GM23338 (cell line): ENCODE data around the gene DRC3. TPM values are rescaled to one million over a fixed set of nuclear protein-coding genes. Genes with fewer than 3 reads are reported as not detected.

Source experiments
- ATAC-seq: fragments of 200-7000 bp; cut with Tn5 transposase; 3 replicates; pipeline ENCODE4 v1.9.1; 2020
- DNase-seq: peaks from one replicate; pipeline ENCODE4 v3.0.0-alpha.2; 2015; ENCODE audit warnings: low spot score
- H2AFZ ChIP-seq: fragments of 200-600 bp; sonication (generic); 2 replicates; pipeline ENCODE4 v1.8.0; 2016; ENCODE audit warnings: antibody characterized with exemption, mild to moderate bottlenecking, moderate library complexity
- H3F3A ChIP-seq: fragments of 200-600 bp; sonication (generic); replicated peaks from 2 replicates; pipeline ENCODE4 v1.8.0; 2017; ENCODE audit warnings: antibody characterized with exemption, mixed run types, low read depth
- H3K27ac ChIP-seq: fragments of 200-600 bp; sonication (generic); 2 replicates; pipeline ENCODE4 v1.6.1; 2016; ENCODE audit warnings: low read depth
- H3K27me3 ChIP-seq: fragments of 200-600 bp; sonication (generic); 2 replicates; pipeline ENCODE4 v1.8.0; 2016; ENCODE audit warnings: mild to moderate bottlenecking, mixed run types, moderate library complexity; ENCODE audit not compliant: insufficient read depth
- H3K36me3 ChIP-seq: fragments of 200-600 bp; sonication (generic); 2 replicates; pipeline ENCODE4 v1.8.0; 2016; ENCODE audit warnings: mild to moderate bottlenecking; ENCODE audit not compliant: insufficient read depth
- H3K4me1 ChIP-seq: fragments of 200-600 bp; sonication (generic); 2 replicates; pipeline ENCODE4 v1.8.0; 2016; ENCODE audit warnings: mild to moderate bottlenecking, moderate library complexity; ENCODE audit not compliant: insufficient read depth
- H3K4me2 ChIP-seq: fragments of 200-600 bp; sonication (generic); 2 replicates; pipeline ENCODE4 v1.7.1; 2017; ENCODE audit warnings: mixed run types
- H3K4me3 ChIP-seq: fragments of 200-600 bp; sonication (generic); 2 replicates; pipeline ENCODE4 v1.6.1; 2016; ENCODE audit warnings: mixed run types
- H3K79me2 ChIP-seq: fragments of 200-600 bp; sonication (generic); replicated peaks from 2 replicates; pipeline ENCODE4 v1.8.0; 2017; ENCODE audit warnings: mild to moderate bottlenecking; ENCODE audit not compliant: insufficient read depth
- H3K9me2 ChIP-seq: fragments of 200-600 bp; sonication (generic); 2 replicates; pipeline ENCODE4 v1.8.0; 2017; ENCODE audit not compliant: insufficient read depth
- H4K20me1 ChIP-seq: fragments of 200-600 bp; sonication (generic); replicated peaks from 2 replicates; pipeline ENCODE4 v1.8.0; 2017; ENCODE audit warnings: mild to moderate bottlenecking; ENCODE audit not compliant: insufficient read depth
- H3K27ac Mint-ChIP-seq: 2 replicates; pipeline ENCODE4 v1.8.0; 2020; ENCODE audit warnings: inconsistent platforms, mild to moderate bottlenecking, moderate library complexity, mixed read lengths
- H3K27me3 Mint-ChIP-seq: 3 replicates; pipeline ENCODE4 v1.8.0; 2022; ENCODE audit warnings: low read depth, mild to moderate bottlenecking, moderate library complexity, mixed read lengths, inconsistent platforms; ENCODE audit not compliant: insufficient read depth, poor library complexity
- H3K36me3 Mint-ChIP-seq: 3 replicates; pipeline ENCODE4 v1.8.0; 2021; ENCODE audit warnings: low read depth, mild to moderate bottlenecking, inconsistent platforms, moderate library complexity, mixed read lengths
- H3K4me1 Mint-ChIP-seq: 3 replicates; pipeline ENCODE4 v1.8.0; 2020; ENCODE audit warnings: mild to moderate bottlenecking, inconsistent platforms, mixed read lengths
- H3K4me3 Mint-ChIP-seq: 3 replicates; pipeline ENCODE4 v1.8.0; 2021; ENCODE audit warnings: moderate library complexity, mild to moderate bottlenecking, inconsistent platforms, mixed read lengths
- H3K9me3 Mint-ChIP-seq: 3 replicates; pipeline ENCODE4 v1.8.0; 2020; ENCODE audit warnings: moderate library complexity, mild to moderate bottlenecking, inconsistent platforms, mixed read lengths
- EZH2phosphoT487 ChIP-seq: fragments of 200-600 bp; sonication (generic); IDR thresholded peaks from one replicate; pipeline ENCODE4 v1.8.1; 2018; ENCODE audit warnings: antibody characterized with exemption; ENCODE audit not compliant: unreplicated experiment
- JUNB ChIP-seq: IDR thresholded peaks from one replicate; pipeline ENCODE4 v1.6.1; 2016; ENCODE audit warnings: antibody characterized with exemption; ENCODE audit not compliant: unreplicated experiment
- STAT1 ChIP-seq: IDR thresholded peaks from one replicate; pipeline ENCODE4 v1.6.1; 2016; ENCODE audit warnings: antibody characterized with exemption; ENCODE audit not compliant: unreplicated experiment
- ZNF331 ChIP-seq: fragments of 250-450 bp; sonication (Bioruptor Pico); IDR thresholded peaks from 2 replicates; pipeline ENCODE4 v1.5.0; 2020; ENCODE audit warnings: low read depth, mild to moderate bottlenecking, moderate library complexity
- ZNF462 ChIP-seq: fragments of 250-450 bp; sonication (Bioruptor Pico); IDR thresholded peaks from 2 replicates; pipeline ENCODE4 v1.5.0; 2020; ENCODE audit warnings: mild to moderate bottlenecking, moderate library complexity
- polyA plus RNA-seq: library from polyadenylated mRNA; unstranded; fragments of >200 nt; fragmentation: Nextera tagmentation; extraction: Ambion mirVana; gene quantifications from 2 replicates; pipeline ENCODE4 v1.2.1, GENCODE V29; 2016
- total RNA-seq: library from RNA; depleted of rRNA; stranded (reverse); fragments of >200 nt; shearing (Covaris generic); gene quantifications from 2 replicates; pipeline ENCODE4 v1.2.3, GENCODE V29; 2014
- TF ChIP-seq, protein P1 (sequence below): IDR thresholded peaks from 2 replicates; pipeline ENCODE4 v1.6.1; 2016; ENCODE audit warnings: antibody characterized with exemption

Gene DRC3
- total and polyA plus RNA-seq, 2 experiments from 2014 or later: 1.1 TPM; not detected in 1

DNA sequence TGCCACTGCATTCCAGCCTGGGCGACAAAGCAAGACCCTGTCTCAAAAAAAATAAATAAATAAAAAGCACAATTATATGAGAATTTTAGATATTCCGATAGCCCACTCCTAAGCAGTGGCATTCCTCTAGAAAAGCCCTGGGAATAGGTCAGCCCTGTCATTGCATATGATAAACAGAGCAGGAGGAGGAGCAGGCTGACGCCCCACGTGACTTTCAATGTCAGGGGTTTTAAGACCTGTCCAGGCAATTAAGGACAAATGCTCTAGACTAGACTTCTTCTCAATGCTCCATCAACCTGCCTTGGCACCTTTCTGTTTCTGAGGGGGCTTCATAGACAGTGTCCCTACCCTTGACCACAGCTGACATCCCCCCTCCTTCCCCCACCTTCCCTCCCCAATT, 8.0 kb upstream of the DRC3 start:
- TF ChIP-seq STAT1 (no peak), ZNF462 (CRISPR knock-in tag) (no peak), EZH2phosphoT487 (no peak), JUNB (no peak), ZNF331 (CRISPR knock-in tag) (no peak)
- TF ChIP-seq, protein P1, sequence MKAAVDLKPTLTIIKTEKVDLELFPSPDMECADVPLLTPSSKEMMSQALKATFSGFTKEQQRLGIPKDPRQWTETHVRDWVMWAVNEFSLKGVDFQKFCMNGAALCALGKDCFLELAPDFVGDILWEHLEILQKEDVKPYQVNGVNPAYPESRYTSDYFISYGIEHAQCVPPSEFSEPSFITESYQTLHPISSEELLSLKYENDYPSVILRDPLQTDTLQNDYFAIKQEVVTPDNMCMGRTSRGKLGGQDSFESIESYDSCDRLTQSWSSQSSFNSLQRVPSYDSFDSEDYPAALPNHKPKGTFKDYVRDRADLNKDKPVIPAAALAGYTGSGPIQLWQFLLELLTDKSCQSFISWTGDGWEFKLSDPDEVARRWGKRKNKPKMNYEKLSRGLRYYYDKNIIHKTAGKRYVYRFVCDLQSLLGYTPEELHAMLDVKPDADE: no peak
- ATAC-seq: no peak
- Histone ChIP-seq H2AFZ (no peak overlapping the region), H4K20me1 (no peaks in the 10 kb centered on the region), H3K79me2 (no peaks in the 10 kb centered on the region), H3K27ac (no peak overlapping the region), H3F3A (no peaks in the 10 kb centered on the region), H3K4me2 (no peak overlapping the region), H3K4me1 (0 out of 2 replicates have a peak, but pooled peaks cover 2% of the 10 kb centered on the region), H3K27me3 (no peaks in the 10 kb centered on the region), H3K4me3 (no peak overlapping the region), H3K9me2 (no peaks in the 10 kb centered on the region), H3K36me3 (no peaks in the 10 kb centered on the region)
- DNase-seq: no peak
- H3K4me1 Mint-ChIP-seq: peaks cover 5% of the 10 kb centered on the region; the same call in 1 of the 3 replicates
- no peak overlapping the region for H3K27ac Mint-ChIP-seq
- H3K9me3 Mint-ChIP-seq: no peaks in the 10 kb centered on the region
- no peaks in the 10 kb centered on the region for H3K36me3 Mint-ChIP-seq
- H3K27me3 Mint-ChIP-seq: peaks cover 5% of the 10 kb centered on the region
- H3K4me3 Mint-ChIP-seq: no peak overlapping the region
